A673 (cell line): Measurements from ENCODE around the gene TARM1. TPM values are rescaled to one million over a fixed set of nuclear protein-coding genes. Genes with fewer than 3 reads are reported as not detected.

ENCODE experiments used
- BruUV-seq: library from RNA; stranded (reverse); fragments of 400-500 nt; replicated peaks from 2 replicates; lab custom pipeline; 2021; lab: Mats Ljungman, UMichigan
- CTCF ChIA-PET: fragments of 300-600 bp; sonication (Branson Sonifier 250); formaldehyde crosslinking; loops from one replicate; lab custom pipeline; 2022; ENCODE audit warnings: antibody characterized with exemption; lab: Charles Lee
- POLR2A ChIA-PET: fragments of 300-600 bp; sonication (Branson Sonifier 250); formaldehyde crosslinking; loops from one replicate; lab custom pipeline; 2022; ENCODE audit warnings: antibody characterized with exemption; ENCODE audit not compliant: low non-redundant PET; lab: Charles Lee
- DNase-seq: peaks from one replicate; pipeline ENCODE4 v3.0.0-alpha.2; 2015; ENCODE audit warnings: low spot score
- H3K27ac ChIP-seq: fragments of 200-600 bp; sonication (generic); 2 replicates; pipeline ENCODE4 v1.5.1; 2016; ENCODE audit warnings: mixed run types, low read depth, mild to moderate bottlenecking, mixed read lengths, antibody characterized with exemption, low read length; ENCODE audit not compliant: poor library complexity, severe bottlenecking
- H3K27me3 ChIP-seq: fragments of 200-600 bp; sonication (generic); replicated peaks from 2 replicates; pipeline ENCODE4 v1.6.1; 2017; ENCODE audit warnings: mixed run types, low read depth, mild to moderate bottlenecking, mixed read lengths, antibody characterized with exemption, low read length; ENCODE audit not compliant: insufficient read depth, poor library complexity
- H3K36me3 ChIP-seq: fragments of 200-600 bp; sonication (generic); 2 replicates; pipeline ENCODE4 v1.6.1; 2016; ENCODE audit warnings: mixed run types, mild to moderate bottlenecking, mixed read lengths, antibody characterized with exemption, low read length; ENCODE audit not compliant: insufficient read depth, poor library complexity, severe bottlenecking
- H3K4me1 ChIP-seq: fragments of 200-600 bp; sonication (generic); 2 replicates; pipeline ENCODE4 v1.6.1; 2017; ENCODE audit warnings: mixed run types, mild to moderate bottlenecking, mixed read lengths, antibody characterized with exemption, low read length; ENCODE audit not compliant: insufficient read depth, poor library complexity, severe bottlenecking
- H3K4me3 ChIP-seq: fragments of 200-600 bp; sonication (generic); 2 replicates; pipeline ENCODE4 v1.5.1; 2016; ENCODE audit warnings: low read depth, mixed run types, mild to moderate bottlenecking, mixed read lengths, low read length; ENCODE audit not compliant: poor library complexity, severe bottlenecking
- H3K9me3 ChIP-seq: fragments of 200-600 bp; sonication (generic); 2 replicates; pipeline ENCODE4 v1.6.1; 2016; ENCODE audit warnings: mixed run types, low read depth, mild to moderate bottlenecking, mixed read lengths, antibody characterized with exemption, low read length; ENCODE audit not compliant: poor library complexity, severe bottlenecking
- EZH2 ChIP-seq: fragments of 200-600 bp; sonication (generic); IDR thresholded peaks from 2 replicates; pipeline ENCODE4 v1.6.1; 2017; ENCODE audit warnings: borderline replicate concordance, low read depth, mild to moderate bottlenecking, mixed read lengths, antibody characterized with exemption, low read length; ENCODE audit not compliant: poor library complexity, severe bottlenecking
- intact Hi-C: fragments of 100-400 bp; cut with micrococcal nuclease; formaldehyde crosslinking; loops from one replicate; pipeline ENCODE4 v1.10.0; 2022; ENCODE audit not compliant: unreplicated experiment
- total RNA-seq: library from RNA; stranded (reverse); gene quantifications from 2 replicates; pipeline ENCODE4 v1.2.3, GENCODE V29; 2021
- TF ChIP-seq, protein P1 (sequence below): fragments of 300-800, 200-600 bp; sonication (generic); conservative IDR thresholded peaks from 2 replicates; pipeline ENCODE4 v1.5.1; 2017; ENCODE audit warnings: low read depth, mild to moderate bottlenecking, antibody characterized with exemption, low read length, moderate library complexity, mixed read lengths

Gene TARM1
- total RNA-seq, 1 experiment from 2014 or later, result not detected

DNA sequence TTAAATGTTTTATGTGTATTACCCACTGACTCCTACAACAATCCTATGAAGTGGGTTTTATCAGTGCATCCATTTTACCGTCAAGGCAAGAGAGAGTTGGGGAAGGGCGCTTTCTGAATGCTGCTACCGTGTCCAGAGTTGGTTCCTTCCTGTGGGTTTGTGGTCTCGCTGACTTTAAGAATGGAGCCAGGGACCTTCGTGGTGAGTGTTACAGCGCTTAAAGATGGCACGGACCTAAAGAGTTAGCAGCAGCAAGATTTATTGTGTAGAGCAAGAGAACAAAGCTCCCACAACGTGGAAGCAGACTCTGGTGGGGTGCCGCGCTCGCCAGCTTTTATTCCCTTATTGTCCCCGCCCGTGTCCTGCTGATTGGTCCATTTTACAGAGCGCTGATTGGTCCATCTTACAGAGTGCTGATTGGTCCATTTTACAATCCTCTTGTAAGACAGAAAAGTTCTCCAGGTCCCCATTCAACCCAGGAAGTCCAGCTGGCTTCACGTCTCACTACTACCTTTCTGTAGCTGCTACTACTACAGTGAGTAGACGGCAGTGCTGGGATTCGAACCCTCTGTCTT is 13.3 kb upstream of the TARM1 start:
- POLR2A ChIA-PET, result interaction anchor here (0.6 kb wide), 1 partner anchor 48 kb away, joined by 7 read pairs; no protein-coding TSS in a partner anchor
- Histone ChIP-seq H3K4me3 (no peak overlapping the region), H3K27ac (no peak overlapping the region), H3K9me3 (peaks cover 3% of the 10 kb centered on the region), H3K27me3 (no peaks in the 10 kb centered on the region), H3K4me1 (peaks cover 5% of the 10 kb centered on the region), H3K36me3 (no peaks in the 10 kb centered on the region)
- CTCF ChIA-PET, result no interaction called here
- intact Hi-C loops, result no loop called here
- DNase-seq, result no peak
- BruUV-seq, result no TSS peak
- TF ChIP-seq, protein P1, sequence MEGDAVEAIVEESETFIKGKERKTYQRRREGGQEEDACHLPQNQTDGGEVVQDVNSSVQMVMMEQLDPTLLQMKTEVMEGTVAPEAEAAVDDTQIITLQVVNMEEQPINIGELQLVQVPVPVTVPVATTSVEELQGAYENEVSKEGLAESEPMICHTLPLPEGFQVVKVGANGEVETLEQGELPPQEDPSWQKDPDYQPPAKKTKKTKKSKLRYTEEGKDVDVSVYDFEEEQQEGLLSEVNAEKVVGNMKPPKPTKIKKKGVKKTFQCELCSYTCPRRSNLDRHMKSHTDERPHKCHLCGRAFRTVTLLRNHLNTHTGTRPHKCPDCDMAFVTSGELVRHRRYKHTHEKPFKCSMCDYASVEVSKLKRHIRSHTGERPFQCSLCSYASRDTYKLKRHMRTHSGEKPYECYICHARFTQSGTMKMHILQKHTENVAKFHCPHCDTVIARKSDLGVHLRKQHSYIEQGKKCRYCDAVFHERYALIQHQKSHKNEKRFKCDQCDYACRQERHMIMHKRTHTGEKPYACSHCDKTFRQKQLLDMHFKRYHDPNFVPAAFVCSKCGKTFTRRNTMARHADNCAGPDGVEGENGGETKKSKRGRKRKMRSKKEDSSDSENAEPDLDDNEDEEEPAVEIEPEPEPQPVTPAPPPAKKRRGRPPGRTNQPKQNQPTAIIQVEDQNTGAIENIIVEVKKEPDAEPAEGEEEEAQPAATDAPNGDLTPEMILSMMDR, result no peak
- no peak for TF ChIP-seq EZH2

DNA sequence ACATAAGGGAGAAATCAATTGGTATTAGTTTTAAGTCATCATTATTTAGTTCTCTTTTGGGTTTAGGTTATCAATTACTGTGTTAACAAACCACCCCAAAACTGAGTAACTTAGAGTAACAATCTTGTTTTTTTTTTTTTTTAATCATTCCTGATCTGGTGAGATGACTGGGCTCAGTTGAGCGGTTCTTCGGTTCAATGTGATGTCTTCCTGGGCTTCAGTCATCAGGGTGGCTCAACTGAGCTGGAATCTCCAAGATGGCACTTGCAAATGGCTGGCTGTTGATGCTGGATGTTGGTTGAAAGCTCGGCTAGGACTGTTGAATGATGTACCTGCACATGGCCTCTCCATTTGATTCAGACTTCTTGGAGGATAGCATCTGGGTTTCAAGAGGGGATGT is 3.2 kb upstream of the TARM1 start:
- no peaks in the 10 kb centered on the region for H3K4me1 ChIP-seq
- H3K27ac ChIP-seq, result no peak overlapping the region
- intact Hi-C loops, result no loop called here
- ChIA-PET CTCF (no interaction called here), POLR2A (no interaction called here)
- H3K9me3 ChIP-seq, result peaks cover 6% of the 10 kb centered on the region
- no peak for TF ChIP-seq EZH2
- TF ChIP-seq, protein P1, result no peak
- H3K27me3 ChIP-seq, result no peaks in the 10 kb centered on the region
- BruUV-seq, result no TSS peak
- H3K4me3 ChIP-seq, result no peak overlapping the region
- no peak for DNase-seq
- H3K36me3 ChIP-seq, result no peaks in the 10 kb centered on the region

DNA sequence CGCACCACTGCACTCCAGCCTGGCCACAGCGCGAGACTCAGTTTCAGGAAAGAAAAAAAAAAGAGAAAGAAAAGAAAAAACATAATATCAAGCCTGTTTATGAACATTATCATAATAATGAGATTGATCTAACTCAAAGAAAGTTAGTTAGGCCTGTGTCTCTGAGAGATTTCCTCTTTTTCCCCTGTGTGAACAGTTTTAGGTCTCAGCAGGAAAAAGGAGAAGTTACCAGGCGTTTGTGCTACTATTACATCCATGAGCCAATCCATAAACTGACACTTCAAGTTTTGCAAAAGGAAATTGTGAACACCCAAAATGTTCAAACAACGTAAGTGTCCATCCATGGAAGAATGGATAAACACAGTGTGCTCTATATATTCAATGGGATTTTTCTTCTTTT is 3.8 kb downstream of the TARM1 start:
- intact Hi-C loops, result no loop called here
- no peak for DNase-seq
- H3K9me3 ChIP-seq, result peaks cover 6% of the 10 kb centered on the region
- ChIA-PET CTCF (no interaction called here), POLR2A (no interaction called here)
- TF ChIP-seq EZH2, result no peak
- TF ChIP-seq, protein P1, result no peak
- H3K27me3 ChIP-seq, result no peaks in the 10 kb centered on the region
- no peaks in the 10 kb centered on the region for H3K36me3 ChIP-seq
- no peak overlapping the region for H3K4me3 ChIP-seq
- no peak overlapping the region for H3K27ac ChIP-seq
- no TSS peak for BruUV-seq
- H3K4me1 ChIP-seq, result no peaks in the 10 kb centered on the region
